Activated B cell treated with CpG ODN at 0.5 μM for 24 hours (primary cell): ENCODE measurements around the gene PLET1. TPM values are rescaled to one million over a fixed set of nuclear protein-coding genes. Genes with fewer than 3 reads are reported as not detected.

Source experiments
- ATAC-seq: fragments of 200-7000 bp; cut with Tn5 transposase; one replicate; pipeline ENCODE4 v1.10.0; 2021; ENCODE audit warnings: low read depth, mild to moderate bottlenecking, moderate library complexity
- CTCF ChIA-PET: fragments of 350-600 bp; sonication (Branson Sonifier 250); formaldehyde crosslinking; loops from one replicate; lab custom pipeline; 2021; ENCODE audit warnings: antibody characterized with exemption; lab: Charles Lee
- POLR2A ChIA-PET: fragments of 350-600 bp; sonication (Branson Sonifier 250); formaldehyde crosslinking; loops from one replicate; lab custom pipeline; 2021; ENCODE audit warnings: antibody characterized with exemption; lab: Charles Lee
- DNase-seq: peaks from one replicate; pipeline ENCODE4 v3.0.0; 2022
- H3K27ac Mint-ChIP-seq: one replicate; pipeline ENCODE4 v1.8.0; 2020; ENCODE audit warnings: mixed read lengths
- H3K27me3 Mint-ChIP-seq: one replicate; pipeline ENCODE4 v1.8.0; 2021; ENCODE audit warnings: mixed read lengths
- H3K36me3 Mint-ChIP-seq: one replicate; pipeline ENCODE4 v1.8.0; 2021; ENCODE audit warnings: low read depth, mixed read lengths
- H3K4me1 Mint-ChIP-seq: one replicate; pipeline ENCODE4 v1.8.0; 2021; ENCODE audit warnings: mixed read lengths
- H3K4me3 Mint-ChIP-seq: one replicate; pipeline ENCODE4 v1.8.0; 2020; ENCODE audit warnings: mild to moderate bottlenecking, mixed read lengths
- H3K9me3 Mint-ChIP-seq: one replicate; pipeline ENCODE4 v1.8.0; 2020; ENCODE audit warnings: mixed read lengths
- CTCF ChIP-seq: fragments of 200-600 bp; IDR thresholded peaks from one replicate; pipeline ENCODE4 v1.8.0; 2022; ENCODE audit warnings: antibody characterized with exemption, mild to moderate bottlenecking
- intact Hi-C: fragments of 100-400 bp; cut with micrococcal nuclease; formaldehyde crosslinking; loops from one replicate; pipeline ENCODE4 v1.15.1; 2024
- total RNA-seq: library from RNA; stranded (reverse); gene quantifications from 2 replicates; pipeline ENCODE4 v1.2.3, GENCODE V29; 2022

The PLET1 gene
- total RNA-seq, 1 donor from 2014 or later = not detected

- CTCF ChIA-PET = interaction anchor here (1.2 to 2.8 kb wide), 2 partner anchors 9 to 54 kb away, joined by 3 to 17 read pairs; no protein-coding TSS in a partner anchor
- peak; percentile 87 for DNase-seq
- intact Hi-C loops = loop anchor here (1.0 to 2.0 kb wide), 9 partner anchors 55 to 1797 kb away; partner anchors contain the start of genes ALG9, CFAP68, FDX1 and FDXACB1
- peak within 1 kb of the TSS; percentile 96 for H3K27ac Mint-ChIP-seq
- TF ChIP-seq CTCF = no peak
- peaks cover 36% of the 10 kb centered on the region for H3K36me3 Mint-ChIP-seq
- peaks cover 13% of the 10 kb centered on the region for H3K4me1 Mint-ChIP-seq
- H3K4me3 Mint-ChIP-seq = peak within 1 kb of the TSS; percentile 92
- ATAC-seq = peak; percentile 93
- no peaks in the 10 kb centered on the region for H3K9me3 Mint-ChIP-seq
- no peaks in the 10 kb centered on the region for H3K27me3 Mint-ChIP-seq
- POLR2A ChIA-PET = interaction anchor here (0.7 to 3.1 kb wide), 10 partner anchors 9 to 1088 kb away, joined by 3 to 26 read pairs (median 6); partner anchors contain the start of genes ALG9 and TTC12
These were observed 34.4 kb downstream of the PLET1 start, which contains the start of gene PTS for GRCh38 chr11:112226062-112226830. TSS of gene PTS (plus strand) at chr11:112226428. CDS start at chr11:112226444, 16 bp downstream.

GRCh38 chr11:112225753-112226061 lies 35.0 kb downstream of the PLET1 start:
- Mint-ChIP-seq H3K36me3 (peaks cover 31% of the 10 kb centered on the region), H3K4me3 (peak overlapping the region; percentile 92), H3K9me3 (no peaks in the 10 kb centered on the region), H3K27me3 (no peaks in the 10 kb centered on the region), H3K4me1 (peaks cover 13% of the 10 kb centered on the region), H3K27ac (peak overlapping the region; percentile 96)
- intact Hi-C loops = loop anchor here (1.0 to 2.0 kb wide), 9 partner anchors 55 to 1797 kb away; partner anchors contain the start of genes ALG9, CFAP68, FDX1 and FDXACB1
- DNase-seq (no peak), ATAC-seq (no peak)
- ChIA-PET CTCF (interaction anchor here (2.8 kb wide), 1 partner anchor 55 kb away, joined by 17 read pairs; no protein-coding TSS in a partner anchor), POLR2A (interaction anchor here (0.6 to 3.1 kb wide), 7 partner anchors 11 to 1827 kb away, joined by 3 to 26 read pairs (median 7); partner anchors contain the start of genes ALG9 and TTC12)
- TF ChIP-seq CTCF = no peak

GRCh38 chr11:112223754-112224532 lies 36.7 kb downstream of the PLET1 start:
- Mint-ChIP-seq H3K36me3 (peaks cover 15% of the 10 kb centered on the region), H3K27me3 (no peaks in the 10 kb centered on the region), H3K27ac (no peak overlapping the region), H3K4me3 (no peak overlapping the region), H3K9me3 (no peaks in the 10 kb centered on the region), H3K4me1 (peaks cover 15% of the 10 kb centered on the region)
- DNase-seq = no peak
- POLR2A ChIA-PET = no interaction called here
- intact Hi-C loops = no loop called here
- TF ChIP-seq CTCF = no peak
- ATAC-seq = no peak
- CTCF ChIA-PET = interaction anchor here (1.2 to 11.5 kb wide), 2 partner anchors 56 to 332 kb away, joined by 3 to 166 read pairs; no protein-coding TSS in a partner anchor

- no peaks in the 10 kb centered on the region for H3K27me3 Mint-ChIP-seq
- H3K36me3 Mint-ChIP-seq = peaks cover 6% of the 10 kb centered on the region
- DNase-seq (no peak), ATAC-seq (no peak)
- no peak overlapping the region for H3K27ac Mint-ChIP-seq
- CTCF ChIA-PET = interaction anchor here (1.0 to 11.5 kb wide), 4 partner anchors 56 to 1067 kb away, joined by 3 to 166 read pairs (median 3); no protein-coding TSS in a partner anchor
- intact Hi-C loops = no loop called here
- H3K9me3 Mint-ChIP-seq = no peaks in the 10 kb centered on the region
- no peak overlapping the region for H3K4me3 Mint-ChIP-seq
- TF ChIP-seq CTCF = no peak
- POLR2A ChIA-PET = no interaction called here
- H3K4me1 Mint-ChIP-seq = peaks cover 15% of the 10 kb centered on the region
These were observed 37.5 kb downstream of the PLET1 start for GRCh38 chr11:112223121-112223520.
